ENCODE results near the gene NPHP4. TPM values are rescaled to one million over a fixed set of nuclear protein-coding genes. Genes with fewer than 3 reads are reported as not detected.

Gene NPHP4
- total RNA-seq, 1 donor from 2014 or later: 8.8 TPM

DNA sequence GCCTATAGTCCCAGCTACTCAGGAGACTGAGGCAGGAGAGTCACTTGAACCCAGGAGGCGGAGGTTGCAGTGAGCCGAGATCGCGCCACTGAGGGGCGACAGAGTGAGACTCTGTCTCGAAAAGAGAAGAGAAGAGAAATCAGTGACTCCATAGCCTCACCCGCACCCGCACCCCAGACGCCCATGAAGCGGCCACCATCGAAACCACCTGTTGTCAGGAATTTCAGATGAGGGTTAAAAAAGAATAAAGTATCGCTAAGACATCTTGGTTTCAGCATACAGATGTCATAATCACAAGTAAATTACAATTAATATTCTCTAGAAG is 47.4 kb downstream of the NPHP4 start:
- no peak for DNase-seq (ENCODE audit: low read depth)
- TF ChIP-seq, protein P1, sequence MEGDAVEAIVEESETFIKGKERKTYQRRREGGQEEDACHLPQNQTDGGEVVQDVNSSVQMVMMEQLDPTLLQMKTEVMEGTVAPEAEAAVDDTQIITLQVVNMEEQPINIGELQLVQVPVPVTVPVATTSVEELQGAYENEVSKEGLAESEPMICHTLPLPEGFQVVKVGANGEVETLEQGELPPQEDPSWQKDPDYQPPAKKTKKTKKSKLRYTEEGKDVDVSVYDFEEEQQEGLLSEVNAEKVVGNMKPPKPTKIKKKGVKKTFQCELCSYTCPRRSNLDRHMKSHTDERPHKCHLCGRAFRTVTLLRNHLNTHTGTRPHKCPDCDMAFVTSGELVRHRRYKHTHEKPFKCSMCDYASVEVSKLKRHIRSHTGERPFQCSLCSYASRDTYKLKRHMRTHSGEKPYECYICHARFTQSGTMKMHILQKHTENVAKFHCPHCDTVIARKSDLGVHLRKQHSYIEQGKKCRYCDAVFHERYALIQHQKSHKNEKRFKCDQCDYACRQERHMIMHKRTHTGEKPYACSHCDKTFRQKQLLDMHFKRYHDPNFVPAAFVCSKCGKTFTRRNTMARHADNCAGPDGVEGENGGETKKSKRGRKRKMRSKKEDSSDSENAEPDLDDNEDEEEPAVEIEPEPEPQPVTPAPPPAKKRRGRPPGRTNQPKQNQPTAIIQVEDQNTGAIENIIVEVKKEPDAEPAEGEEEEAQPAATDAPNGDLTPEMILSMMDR (conservative IDR thresholded peaks at IDR 0.05; ENCODE audit: low read depth, low read length): no peak

DNA sequence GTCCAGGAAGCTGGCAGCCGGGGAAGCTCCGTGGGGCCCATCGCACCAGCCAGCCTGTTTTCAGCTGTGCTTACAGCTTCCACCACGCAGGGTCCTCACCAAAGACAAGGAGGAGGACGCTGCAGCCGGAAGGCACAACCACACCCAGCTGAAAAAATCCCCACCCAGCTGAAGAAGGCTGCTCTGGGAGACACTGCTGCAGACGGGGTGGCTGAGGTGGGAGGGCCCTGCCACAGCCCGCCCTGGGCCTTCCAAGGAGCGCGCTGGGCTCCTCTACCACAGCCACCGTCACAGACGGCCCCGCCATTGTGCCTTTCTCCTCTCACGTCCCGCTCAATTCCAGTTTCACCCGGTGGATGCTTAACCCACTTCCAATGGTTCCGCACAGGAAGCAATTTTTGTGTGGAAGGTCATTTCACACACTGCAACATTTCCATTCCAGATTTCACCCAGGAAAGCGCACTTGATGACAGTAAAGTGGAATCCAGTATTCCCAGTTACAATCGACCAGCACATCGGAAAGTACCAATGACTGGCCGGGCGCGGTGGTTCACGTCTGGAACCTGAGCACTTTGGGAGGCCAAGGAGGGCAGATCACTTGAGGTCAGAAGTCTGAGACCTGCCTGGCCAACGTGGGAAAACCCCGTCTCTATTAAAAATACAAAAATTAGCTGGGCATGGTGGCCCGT is 47.9 kb downstream of the NPHP4 start:
- DNase-seq (ENCODE audit: low read depth): no peak
- TF ChIP-seq, protein P1 (conservative IDR thresholded peaks at IDR 0.05; ENCODE audit: low read depth, low read length): no peak
- no peak overlapping the region for H3K4me3 ChIP-seq (ENCODE audit: low read depth, low read length)

More for the DNA sequence above, 47.4 kb downstream of the NPHP4 start:
- no peak overlapping the region for H3K4me3 ChIP-seq (ENCODE audit: low read depth, low read length)

GRCh38 chr1:5943343-5944124 is 48.7 kb downstream of the NPHP4 start:
- H3K4me3 ChIP-seq (ENCODE audit: low read depth, low read length): no peak overlapping the region
- TF ChIP-seq, protein P1 (conservative IDR thresholded peaks at IDR 0.05; ENCODE audit: low read depth, low read length): no peak
- no peak for DNase-seq (ENCODE audit: low read depth)

- DNase-seq (ENCODE audit: low read depth): no peak
- H3K4me3 ChIP-seq (ENCODE audit: low read depth, low read length): no peak overlapping the region
- TF ChIP-seq, protein P1 (conservative IDR thresholded peaks at IDR 0.05; ENCODE audit: low read depth, low read length): no peak
Measured at GRCh38 chr1:5941671-5942070, 50.6 kb downstream of the NPHP4 start.

- TF ChIP-seq, protein P1 (conservative IDR thresholded peaks at IDR 0.05; ENCODE audit: low read depth, low read length): no peak
- no peak for DNase-seq (ENCODE audit: low read depth)
- no peak overlapping the region for H3K4me3 ChIP-seq (ENCODE audit: low read depth, low read length)
Measured at GRCh38 chr1:5940723-5941407, 51.4 kb downstream of the NPHP4 start.

DNA sequence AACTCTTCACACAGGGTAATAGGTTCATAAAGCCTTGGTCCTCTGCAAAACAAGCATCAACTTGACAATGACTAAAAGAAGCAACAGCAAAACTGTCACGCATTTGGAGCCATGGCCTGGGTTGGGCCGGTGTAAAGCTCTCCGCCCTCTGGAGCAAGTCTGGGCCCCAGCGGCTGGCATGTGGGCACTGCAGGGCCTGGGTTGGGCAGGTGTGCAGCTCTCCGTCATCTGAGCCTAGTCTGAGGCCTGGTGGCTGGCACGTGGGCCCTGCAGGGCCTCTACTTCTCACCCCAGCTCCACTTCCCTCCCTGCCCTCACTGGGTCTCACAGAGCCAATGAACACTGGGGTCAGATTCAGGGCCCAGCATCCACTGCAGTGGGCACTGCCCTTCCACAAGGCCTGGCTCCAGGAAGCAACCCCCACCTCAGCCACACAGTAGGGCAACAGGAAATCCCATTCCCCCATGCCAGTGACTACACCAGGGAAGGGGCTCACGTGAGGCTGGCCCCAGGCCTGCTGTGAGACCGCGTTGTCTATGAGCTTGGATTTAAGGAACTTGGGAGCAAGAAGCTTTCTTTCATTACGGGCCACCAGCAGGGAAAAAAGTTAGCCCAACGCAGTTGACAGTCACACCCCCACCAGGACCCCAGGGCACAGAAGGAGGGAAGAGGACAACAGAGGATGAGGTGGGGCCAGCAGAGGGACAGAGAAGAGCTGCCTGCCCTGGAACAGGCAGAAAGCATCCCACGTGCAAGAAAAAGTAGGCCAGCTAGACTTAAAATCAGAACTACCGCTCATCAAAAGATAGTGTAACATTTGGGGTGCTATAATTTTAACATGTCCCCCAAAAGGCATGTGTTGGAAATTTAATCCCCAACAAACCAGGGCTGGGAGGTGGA is 52.7 kb downstream of the NPHP4 start:
- no peak for DNase-seq (ENCODE audit: low read depth)
- TF ChIP-seq, protein P1 (conservative IDR thresholded peaks at IDR 0.05; ENCODE audit: low read depth, low read length): no peak
- no peak overlapping the region for H3K4me3 ChIP-seq (ENCODE audit: low read depth, low read length)

Data from epithelial cell of proximal tubule (primary cell).